Bronchial epithelial cell (primary cell): Measurements from ENCODE around the gene KCTD20. TPM values are rescaled to one million over a fixed set of nuclear protein-coding genes. Genes with fewer than 3 reads are reported as not detected.
A peak's percentile ranks its signal among the peaks of the same experiment; 100 is the strongest.

Experiments used
- DNase-seq: peaks from one replicate; pipeline ENCODE4 v3.0.0-alpha.2; 2010; ENCODE audit warnings: low read depth
- FAIRE-seq: peaks from 2 replicates; lab custom pipeline; 2011; peaks lifted over from hg19 to GRCh38; lab: Jason Lieb, UNC
- H3K27me3 ChIP-seq: 2 replicates; pipeline ENCODE4 v1.5.1; 2011; ENCODE audit warnings: low read length; ENCODE audit not compliant: control insufficient read depth, insufficient read depth
- H3K36me3 ChIP-seq: 2 replicates; pipeline ENCODE4 v1.5.1; 2011; ENCODE audit warnings: low read length; ENCODE audit not compliant: control insufficient read depth, insufficient read depth
- H3K4me3 ChIP-seq: 2 replicates; pipeline ENCODE4 v1.5.1; 2011; ENCODE audit warnings: mild to moderate bottlenecking, low read depth, low read length, control low read depth
- CTCF ChIP-seq: IDR thresholded peaks from 2 replicates; pipeline ENCODE4 v1.5.1; 2011; ENCODE audit warnings: mild to moderate bottlenecking, moderate library complexity, low read length, control low read depth, inconsistent platforms; ENCODE audit not compliant: insufficient read depth, severe bottlenecking
- total RNA-seq: library from RNA; depleted of rRNA; stranded (reverse); fragments of >200 nt; gene quantifications from 2 replicates; pipeline ENCODE4 v1.2.1, GENCODE V29; 2014

KCTD20 gene
- total RNA-seq, 1 donor from 2014 or later: 26.6 TPM

GRCh38 chr6:36423101-36423824, 19.5 kb upstream of the KCTD20 start:
- H3K4me3 ChIP-seq: peak overlapping the region; percentile 45
- no peaks in the 10 kb centered on the region for H3K27me3 ChIP-seq
- peak; percentile 88 for DNase-seq
- peak; percentile 75 for TF ChIP-seq CTCF
- FAIRE-seq: no peak
- H3K36me3 ChIP-seq: no peaks in the 10 kb centered on the region

GRCh38 chr6:36426622-36427021, 16.2 kb upstream of the KCTD20 start:
- no peak for FAIRE-seq
- Histone ChIP-seq H3K4me3 (no peak overlapping the region), H3K27me3 (no peaks in the 10 kb centered on the region), H3K36me3 (no peaks in the 10 kb centered on the region)
- TF ChIP-seq CTCF: no peak
- DNase-seq: no peak

- H3K4me3 ChIP-seq: no peak overlapping the region
- DNase-seq (no peak), FAIRE-seq (no peak)
- no peaks in the 10 kb centered on the region for H3K27me3 ChIP-seq
- TF ChIP-seq CTCF: peak; percentile 16
- no peaks in the 10 kb centered on the region for H3K36me3 ChIP-seq
Measured at GRCh38 chr6:36428911-36429310, 13.9 kb upstream of the KCTD20 start.

- H3K36me3 ChIP-seq: no peaks in the 10 kb centered on the region
- no peak overlapping the region for H3K4me3 ChIP-seq
- DNase-seq (no peak), FAIRE-seq (no peak)
- no peak for TF ChIP-seq CTCF
- no peaks in the 10 kb centered on the region for H3K27me3 ChIP-seq
Measured at GRCh38 chr6:36430351-36430750, 12.4 kb upstream of the KCTD20 start.

- H3K36me3 ChIP-seq: no peaks in the 10 kb centered on the region
- no peak for TF ChIP-seq CTCF
- no peak overlapping the region for H3K4me3 ChIP-seq
- no peaks in the 10 kb centered on the region for H3K27me3 ChIP-seq
- FAIRE-seq: no peak
- no peak for DNase-seq
Measured at GRCh38 chr6:36431197-36431596, 11.6 kb upstream of the KCTD20 start.
